Nephron progenitor cell (in vitro differentiated cells): ENCODE measurements around the gene SPATA20.

Source experiments
- DNase-seq: peaks from one replicate; pipeline ENCODE4 v3.0.0; 2021
- H3K27ac Mint-ChIP-seq: 2 replicates; pipeline ENCODE4 v1.8.0; 2021; ENCODE audit warnings: mild to moderate bottlenecking, moderate library complexity, mixed read lengths
- H3K27me3 Mint-ChIP-seq: 2 replicates; pipeline ENCODE4 v1.8.0; 2021; ENCODE audit warnings: mild to moderate bottlenecking, low read depth, mixed read lengths; ENCODE audit not compliant: poor library complexity
- H3K36me3 Mint-ChIP-seq: 2 replicates; pipeline ENCODE4 v1.8.0; 2021; ENCODE audit warnings: low read depth, mixed read lengths
- H3K4me1 Mint-ChIP-seq: 2 replicates; pipeline ENCODE4 v1.8.0; 2021; ENCODE audit warnings: mixed read lengths
- H3K4me3 Mint-ChIP-seq: 2 replicates; pipeline ENCODE4 v1.8.0; 2021; ENCODE audit warnings: mild to moderate bottlenecking, moderate library complexity, mixed read lengths
- H3K9me3 Mint-ChIP-seq: 2 replicates; pipeline ENCODE4 v1.8.0; 2021; ENCODE audit warnings: mild to moderate bottlenecking, moderate library complexity, mixed read lengths
- TF ChIP-seq, protein P1 (sequence below): fragments of 200-600 bp; sonication (generic); IDR thresholded peaks from 2 replicates; pipeline ENCODE4 v1.5.0; 2021; ENCODE audit warnings: antibody characterized with exemption

The SPATA20 gene

DNA sequence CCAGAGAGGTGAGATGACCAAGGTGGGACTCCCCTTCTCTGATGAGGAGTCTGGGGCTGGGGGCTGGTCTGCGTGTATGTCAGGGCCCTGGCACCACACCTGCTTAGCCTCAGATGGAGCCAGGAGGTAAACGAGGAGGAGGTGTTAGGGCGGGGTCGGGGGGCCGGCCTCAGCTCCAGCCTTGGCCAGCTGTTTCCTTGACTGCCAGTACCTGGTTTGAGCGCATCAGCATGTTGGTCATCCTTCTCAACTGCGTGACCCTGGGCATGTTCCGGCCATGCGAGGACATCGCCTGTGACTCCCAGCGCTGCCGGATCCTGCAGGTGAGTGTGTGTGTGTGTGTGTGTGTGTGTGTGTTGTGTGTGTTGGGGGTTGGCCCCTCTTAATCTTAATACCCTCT, 21.7 kb downstream of the SPATA20 start:
- Mint-ChIP-seq H3K27me3 (peaks cover 47% of the 10 kb centered on the region), H3K27ac (no peak overlapping the region), H3K9me3 (no peaks in the 10 kb centered on the region), H3K4me3 (no peak overlapping the region), H3K4me1 (peaks cover 88% of the 10 kb centered on the region), H3K36me3 (no peaks in the 10 kb centered on the region)
- DNase-seq = no peak
- TF ChIP-seq, protein P1, sequence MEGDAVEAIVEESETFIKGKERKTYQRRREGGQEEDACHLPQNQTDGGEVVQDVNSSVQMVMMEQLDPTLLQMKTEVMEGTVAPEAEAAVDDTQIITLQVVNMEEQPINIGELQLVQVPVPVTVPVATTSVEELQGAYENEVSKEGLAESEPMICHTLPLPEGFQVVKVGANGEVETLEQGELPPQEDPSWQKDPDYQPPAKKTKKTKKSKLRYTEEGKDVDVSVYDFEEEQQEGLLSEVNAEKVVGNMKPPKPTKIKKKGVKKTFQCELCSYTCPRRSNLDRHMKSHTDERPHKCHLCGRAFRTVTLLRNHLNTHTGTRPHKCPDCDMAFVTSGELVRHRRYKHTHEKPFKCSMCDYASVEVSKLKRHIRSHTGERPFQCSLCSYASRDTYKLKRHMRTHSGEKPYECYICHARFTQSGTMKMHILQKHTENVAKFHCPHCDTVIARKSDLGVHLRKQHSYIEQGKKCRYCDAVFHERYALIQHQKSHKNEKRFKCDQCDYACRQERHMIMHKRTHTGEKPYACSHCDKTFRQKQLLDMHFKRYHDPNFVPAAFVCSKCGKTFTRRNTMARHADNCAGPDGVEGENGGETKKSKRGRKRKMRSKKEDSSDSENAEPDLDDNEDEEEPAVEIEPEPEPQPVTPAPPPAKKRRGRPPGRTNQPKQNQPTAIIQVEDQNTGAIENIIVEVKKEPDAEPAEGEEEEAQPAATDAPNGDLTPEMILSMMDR = no peak

DNA sequence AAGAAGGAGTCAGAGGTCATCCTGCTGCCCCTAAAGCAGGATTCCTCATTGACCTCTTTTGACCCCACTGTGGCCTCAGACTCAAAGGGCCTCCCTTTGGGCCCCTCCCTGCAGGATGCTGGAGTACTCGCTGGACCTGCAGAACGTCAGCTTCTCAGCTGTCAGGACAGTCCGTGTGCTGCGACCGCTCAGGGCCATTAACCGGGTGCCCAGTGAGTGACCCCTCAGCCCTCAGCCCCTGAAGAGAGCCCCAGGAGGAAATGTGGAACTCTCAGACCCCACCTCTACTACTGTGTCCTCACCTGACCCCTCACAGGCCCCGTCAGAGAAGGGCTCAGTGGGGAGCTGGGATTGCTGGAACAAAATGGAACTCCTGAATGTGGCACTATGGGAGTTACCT, 22.6 kb downstream of the SPATA20 start:
- H3K4me1 Mint-ChIP-seq = peaks cover 87% of the 10 kb centered on the region
- H3K9me3 Mint-ChIP-seq = no peaks in the 10 kb centered on the region
- no peak for DNase-seq
- TF ChIP-seq, protein P1 = no peak
- H3K27me3 Mint-ChIP-seq = peaks cover 38% of the 10 kb centered on the region
- H3K36me3 Mint-ChIP-seq = no peaks in the 10 kb centered on the region
- H3K4me3 Mint-ChIP-seq = peak overlapping the region; percentile 23
- peak overlapping the region; percentile 83 for H3K27ac Mint-ChIP-seq

DNA sequence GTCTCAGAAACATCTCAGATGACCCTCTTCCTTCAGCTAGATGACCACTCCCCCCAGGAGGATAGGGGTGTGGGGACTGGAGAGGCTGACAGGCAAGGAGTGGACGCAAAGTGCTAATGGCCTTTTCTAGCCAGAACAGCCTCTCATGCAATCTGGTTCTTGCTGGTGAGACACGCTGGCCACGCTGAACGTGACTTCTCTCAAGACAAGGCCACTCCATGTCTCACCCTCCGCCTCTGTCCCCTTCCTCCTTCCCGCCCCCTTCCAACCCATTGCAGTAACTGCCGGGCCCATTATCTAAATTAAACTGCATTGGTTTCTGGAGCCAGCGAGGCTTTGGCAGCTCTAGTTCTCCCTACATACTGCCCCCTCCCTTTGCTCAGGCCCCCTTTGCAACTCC, 23.1 kb downstream of the SPATA20 start:
- DNase-seq = no peak
- Mint-ChIP-seq H3K27me3 (peaks cover 37% of the 10 kb centered on the region), H3K4me3 (peak overlapping the region; percentile 23), H3K27ac (peak overlapping the region; percentile 83), H3K9me3 (no peaks in the 10 kb centered on the region), H3K36me3 (no peaks in the 10 kb centered on the region), H3K4me1 (peaks cover 85% of the 10 kb centered on the region)
- TF ChIP-seq, protein P1 = no peak

DNA sequence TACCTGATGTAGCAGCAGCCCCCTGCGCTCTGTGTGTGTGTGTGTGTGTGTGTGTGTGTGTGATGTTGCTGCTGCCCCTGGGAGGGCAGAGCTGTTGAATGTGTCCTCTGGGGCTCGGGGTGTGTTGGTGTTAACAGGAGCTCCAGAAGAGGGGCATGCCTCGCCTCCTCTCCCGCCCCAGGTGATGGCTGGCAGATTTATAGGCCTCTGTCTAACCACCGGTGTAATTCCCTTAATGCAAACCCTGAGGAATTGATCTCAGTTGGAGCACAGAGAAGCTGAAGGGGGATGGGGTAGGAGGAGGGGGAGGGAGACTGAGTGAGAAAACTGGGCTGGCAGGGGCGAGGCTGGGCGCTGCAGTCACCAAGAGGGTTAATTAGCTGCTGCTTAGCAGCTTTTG, 23.6 kb downstream of the SPATA20 start:
- Mint-ChIP-seq H3K4me1 (peaks cover 80% of the 10 kb centered on the region), H3K27me3 (peaks cover 32% of the 10 kb centered on the region), H3K4me3 (peak overlapping the region; percentile 23), H3K27ac (no peak overlapping the region), H3K36me3 (no peaks in the 10 kb centered on the region), H3K9me3 (no peaks in the 10 kb centered on the region)
- no peak for DNase-seq
- TF ChIP-seq, protein P1 = no peak

DNA sequence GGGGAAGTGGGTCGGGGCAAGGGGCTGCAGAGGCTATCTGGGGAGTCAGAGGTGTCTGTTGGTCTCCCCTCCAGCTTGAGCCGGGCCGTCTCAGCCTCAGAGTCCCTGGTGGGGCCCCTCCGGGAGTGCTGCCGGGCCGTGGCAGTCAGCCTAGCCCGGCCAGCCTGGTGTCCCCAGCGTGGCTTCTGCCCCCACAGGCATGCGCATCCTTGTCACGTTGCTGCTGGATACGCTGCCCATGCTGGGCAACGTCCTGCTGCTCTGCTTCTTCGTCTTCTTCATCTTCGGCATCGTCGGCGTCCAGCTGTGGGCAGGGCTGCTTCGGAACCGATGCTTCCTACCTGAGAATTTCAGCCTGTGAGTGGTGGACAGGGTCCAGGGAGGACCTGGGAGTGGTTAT, 24.7 kb downstream of the SPATA20 start:
- TF ChIP-seq, protein P1 = no peak

DNA sequence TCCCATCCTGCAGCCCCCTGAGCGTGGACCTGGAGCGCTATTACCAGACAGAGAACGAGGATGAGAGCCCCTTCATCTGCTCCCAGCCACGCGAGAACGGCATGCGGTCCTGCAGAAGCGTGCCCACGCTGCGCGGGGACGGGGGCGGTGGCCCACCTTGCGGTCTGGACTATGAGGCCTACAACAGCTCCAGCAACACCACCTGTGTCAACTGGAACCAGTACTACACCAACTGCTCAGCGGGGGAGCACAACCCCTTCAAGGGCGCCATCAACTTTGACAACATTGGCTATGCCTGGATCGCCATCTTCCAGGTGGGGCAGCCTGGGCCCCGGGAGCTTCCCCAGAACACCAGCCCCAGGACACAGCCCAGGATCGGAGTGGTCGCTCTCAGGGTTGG, 25.6 kb downstream of the SPATA20 start:
- no peaks in the 10 kb centered on the region for H3K36me3 Mint-ChIP-seq
- TF ChIP-seq, protein P1 = no peak
- no peaks in the 10 kb centered on the region for H3K9me3 Mint-ChIP-seq
- H3K4me1 Mint-ChIP-seq = peaks cover 62% of the 10 kb centered on the region
- H3K27ac Mint-ChIP-seq = no peak overlapping the region
- H3K27me3 Mint-ChIP-seq = peaks cover 12% of the 10 kb centered on the region
- DNase-seq = no peak
- H3K4me3 Mint-ChIP-seq = no peak overlapping the region

More for the DNA sequence above, 24.7 kb downstream of the SPATA20 start:
- Mint-ChIP-seq H3K4me3 (no peak overlapping the region), H3K27ac (no peak overlapping the region), H3K36me3 (no peaks in the 10 kb centered on the region), H3K4me1 (peaks cover 69% of the 10 kb centered on the region), H3K9me3 (no peaks in the 10 kb centered on the region), H3K27me3 (peaks cover 20% of the 10 kb centered on the region)
- DNase-seq = no peak
